ENCODE measurements around the gene VGLL4. TPM values are rescaled to one million over a fixed set of nuclear protein-coding genes. Genes with fewer than 3 reads are reported as not detected.

Gene VGLL4
- polyA plus RNA-seq, 2 of the 4 experiments (the other 2 are of a cell fraction), result 24.7 to 28.1 TPM

- POLR2A ChIA-PET, result no interaction called here
- no peak for ATAC-seq
- no peak for FAIRE-seq
- TF ChIP-seq EP300 (IDR thresholded peaks at IDR 0.05) (no peak), TFCP2L1 (CRISPR knock-in tag; IDR thresholded peaks at IDR 0.05) (no peak), CHD4 (IDR thresholded peaks at IDR 0.05; ENCODE audit: borderline replicate concordance) (no peak), CTCF (IDR thresholded peaks at IDR 0.05) (no peak), JUN (IDR thresholded peaks at IDR 0.05) (no peak), REST (IDR thresholded peaks at IDR 0.05) (no peak), PHF8 (IDR thresholded peaks at IDR 0.05; ENCODE audit: borderline replicate concordance, low read depth) (no peak), USF2 (IDR thresholded peaks at IDR 0.05) (no peak), HOXB5 (CRISPR knock-in tag; IDR thresholded peaks at IDR 0.05) (no peak), ZNF302 (CRISPR knock-in tag; IDR thresholded peaks at IDR 0.05) (no peak), ELK1 (IDR thresholded peaks at IDR 0.05; ENCODE audit: low read depth, low read length) (no peak), RFX5 (IDR thresholded peaks at IDR 0.05) (no peak), KDM1A (IDR thresholded peaks at IDR 0.05; ENCODE audit: low read depth) (no peak), EHF (CRISPR knock-in tag; IDR thresholded peaks at IDR 0.05) (no peak), CHD2 (IDR thresholded peaks at IDR 0.05; ENCODE audit: low read length, partially characterized antibody) (no peak), PBX3 (IDR thresholded peaks at IDR 0.05) (no peak), JUNB (IDR thresholded peaks at IDR 0.05) (no peak)
- H3K4me2 ChIP-seq, result no peak overlapping the region
- DNase-seq (ENCODE audit: low read depth in 1 of 2, low spot score in 1 of 2), result no peak
- no peak overlapping the region for H3K27ac ChIP-seq
- 92% methylated on average over 2 of the region's 2 CpGs for WGBS (ENCODE audit: missing lambda C conversion rate)
- no peaks in the 10 kb centered on the region for H3K9me3 ChIP-seq
- CTCF ChIA-PET, result interaction anchor here (0.7 to 1.3 kb wide), 4 partner anchors 11 to 70 kb away, joined by 3 to 5 read pairs (median 4); no protein-coding TSS in a partner anchor
- H3K4me3 ChIP-seq, result no peak overlapping the region
- 0 out of 3 replicates have a peak, but pooled peaks cover 6% of the 10 kb centered on the region for H3K4me1 ChIP-seq
These were observed 17.6 kb downstream of the VGLL4 start for GRCh38 chr3:11626084-11626463.

Data from A549 (cell line).